GM12878 (cell line): ENCODE results near the gene ZNF646. TPM values are rescaled to one million over a fixed set of nuclear protein-coding genes. Genes with fewer than 3 reads are reported as not detected.

Source experiments
- ATAC-seq: fragments of 200-7000 bp; cut with Tn5 transposase; 3 replicates; pipeline ENCODE4 v1.9.1; 2020; ENCODE audit warnings: mild to moderate bottlenecking, moderate library complexity
- BruUV-seq: library from RNA; stranded (reverse); fragments of 400-500 nt; replicated peaks from 2 replicates; lab custom pipeline; 2021; lab: Mats Ljungman, UMichigan
- CTCF ChIA-PET: fragments of 300-600 bp; sonication (Branson Sonifier 250); formaldehyde crosslinking; extraction: SDS; loops from one replicate; lab custom pipeline; 2021; ENCODE audit warnings: inconsistent platforms; lab: Yijun Ruan, JAX
- POLR2A ChIA-PET: fragments of 350-600 bp; formaldehyde crosslinking; extraction: SDS; loops from one replicate; lab custom pipeline; 2021; ENCODE audit warnings: inconsistent platforms; lab: Charles Lee
- RAD21 ChIA-PET: fragments of 300-600 bp; sonication (Branson Sonifier 250); formaldehyde crosslinking; loops from one replicate; lab custom pipeline; 2023; ENCODE audit warnings: antibody characterized with exemption; ENCODE audit not compliant: unreplicated experiment; lab: Charles Lee
- SMC1A ChIA-PET: fragments of 300-600 bp; sonication (Branson Sonifier 250); formaldehyde crosslinking; loops from one replicate; lab custom pipeline; 2023; ENCODE audit not compliant: unreplicated experiment, uncharacterized antibody; lab: Charles Lee
- DNase-seq: peaks from one replicate; pipeline ENCODE4 v3.0.0-alpha.2; 2011; ENCODE audit warnings: low read depth, low spot score
- FAIRE-seq: peaks from 3 replicates; lab custom pipeline; 2011; peaks lifted over from hg19 to GRCh38; lab: Jason Lieb, UNC
- H2AFZ ChIP-seq: 2 replicates; pipeline ENCODE4 v1.6.0; 2011; ENCODE audit warnings: low read depth, low read length, control low read depth; ENCODE audit not compliant: control insufficient read depth
- H3K27ac ChIP-seq: 2 replicates; pipeline ENCODE4 v1.5.1; 2011; ENCODE audit warnings: control low read depth; ENCODE audit not compliant: control insufficient read depth, insufficient read depth
- H3K27me3 ChIP-seq, 2 experiments: replicated peaks in 1 of 2; 2 replicates each; pipeline versions ENCODE4 v1.6.0 to v1.6.1; 2011; ENCODE audit warnings: low read length in 1 of 2; ENCODE audit not compliant: control insufficient read depth in 2 of 2, insufficient read depth in 2 of 2
- H3K36me3 ChIP-seq, 2 experiments: 2 replicates each; pipeline ENCODE4 v1.5.1; 2011; ENCODE audit warnings: low read length in 1 of 2; ENCODE audit not compliant: control insufficient read depth in 2 of 2, insufficient read depth in 2 of 2
- H3K4me1 ChIP-seq: 2 replicates; pipeline ENCODE4 v1.6.1; 2011; ENCODE audit warnings: mild to moderate bottlenecking, low read length, moderate library complexity, mixed read lengths; ENCODE audit not compliant: control insufficient read depth, insufficient read depth
- H3K4me2 ChIP-seq: 2 replicates; pipeline ENCODE4 v1.6.0; 2011; ENCODE audit warnings: control low read depth; ENCODE audit not compliant: control insufficient read depth, insufficient read depth
- H3K4me3 ChIP-seq: fragments of 200-600 bp; sonication (generic); 2 replicates; pipeline ENCODE4 v1.5.1; 2016
- H3K79me2 ChIP-seq: 2 replicates; pipeline ENCODE4 v1.6.0; 2011; ENCODE audit warnings: low read length; ENCODE audit not compliant: control insufficient read depth, insufficient read depth
- H3K9ac ChIP-seq: 2 replicates; pipeline ENCODE4 v1.8.0; 2011; ENCODE audit warnings: low read length, control low read depth, mixed read lengths; ENCODE audit not compliant: control insufficient read depth, insufficient read depth
- H3K9me3 ChIP-seq: replicated peaks from 3 replicates; pipeline ENCODE4 v1.5.1; 2011; ENCODE audit warnings: mild to moderate bottlenecking, low read length; ENCODE audit not compliant: control insufficient read depth, insufficient read depth
- H4K20me1 ChIP-seq: 2 replicates; pipeline ENCODE4 v1.6.0; 2011; ENCODE audit not compliant: control insufficient read depth, insufficient read depth
- BHLHE40 ChIP-seq, 2 experiments: fragments of 450-650 bp in 1 of 2; IDR thresholded peaks; 2 replicates each; pipeline ENCODE4 v1.6.1; 2011 to 2017; ENCODE audit warnings: low read depth in 2 of 2, borderline replicate concordance in 1 of 2, improper control_type of control experiment in 1 of 2, low read length in 1 of 2, mild to moderate bottlenecking in 1 of 2
- DPF2 ChIP-seq: fragments of 450-650 bp; IDR thresholded peaks from 2 replicates; pipeline ENCODE4 v1.6.1; 2017; ENCODE audit warnings: mild to moderate bottlenecking
- MTA3 ChIP-seq: IDR thresholded peaks from 2 replicates; pipeline ENCODE4 v1.6.1; 2012; ENCODE audit warnings: low read length, inconsistent platforms, borderline replicate concordance
- NFYB ChIP-seq: IDR thresholded peaks from 2 replicates; pipeline ENCODE4 v1.6.1; 2011; ENCODE audit warnings: low read depth, mild to moderate bottlenecking, low read length, improper control_type of control experiment, moderate library complexity; ENCODE audit not compliant: insufficient read depth
- RUNX3 ChIP-seq: IDR thresholded peaks from 2 replicates; pipeline ENCODE4 v1.6.1; 2012; ENCODE audit warnings: low read length, inconsistent platforms
- ZNF24 ChIP-seq: fragments of 450-650 bp; IDR thresholded peaks from 2 replicates; pipeline ENCODE4 v1.6.1; 2017; ENCODE audit warnings: antibody characterized with exemption, mild to moderate bottlenecking
- WGBS: methylation state at CpG from one replicate; pipeline ENCODE4 v1.1.6; 2016; ENCODE audit warnings: low lambda C conversion rate; ENCODE audit not compliant: insufficient replicate concordance, insufficient coverage; ENCODE audit errors: missing lambda C conversion rate; 5-methylcytosine and 5-hydroxymethylcytosine counted together
- in situ Hi-C: fragments of 300-500 bp; cut with MboI; formaldehyde crosslinking; loops from 9 replicates; pipeline ENCODE4 v1.14.3; 2018; ENCODE audit warnings: mixed read lengths
- intact Hi-C: fragments of 100-400 bp; cut with micrococcal nuclease; formaldehyde crosslinking; loops from one replicate; pipeline ENCODE4 v1.14.2; 2022; ENCODE audit not compliant: unreplicated experiment
- polyA plus RNA-seq, 11 experiments: library from polyadenylated mRNA; depleted of rRNA in 4 of 11; unstranded in 6 of 11; stranded (reverse) in 5 of 11; fragments of >200 nt; fragmentation: Nextera tagmentation in 4 of 11; fragmentation: Illumina TruSeq in 1 of 11; extraction: Ambion mirVana in 4 of 11; extraction: Trizol in 1 of 11; gene quantifications; 1 replicate in 1 of 11; 2 replicates in 10 of 11; pipeline versions ENCODE4 v1.2.1 to v1.2.3, GENCODE V29; 2011 to 2016; ENCODE audit warnings: inconsistent platforms in 2 of 11, missing spikeins in 2 of 11, low read depth in 1 of 11
- total RNA-seq, 4 experiments: library from RNA; depleted of rRNA in 3 of 4; stranded (reverse); fragments of >200 nt in 3 of 4; fragmentation: Illumina TruSeq in 1 of 4; extraction: Trizol in 1 of 4; gene quantifications; 2 replicates each; pipeline versions ENCODE4 v1.2.1 to v1.2.3, GENCODE V29; 2013 to 2021
- TF ChIP-seq, protein P1 (sequence below): fragments of 450-650 bp; IDR thresholded peaks from 2 replicates; pipeline ENCODE4 v1.6.1; 2017; ENCODE audit warnings: mild to moderate bottlenecking
- TF ChIP-seq, protein P2 (sequence below): IDR thresholded peaks from 2 replicates; pipeline ENCODE4 v1.6.1; 2011; ENCODE audit warnings: borderline replicate concordance, low read depth, mild to moderate bottlenecking, moderate library complexity, low read length; ENCODE audit not compliant: insufficient read depth, poor library complexity, severe bottlenecking
- TF ChIP-seq, protein P3 (sequence below): fragments of 150-350 bp; IDR thresholded peaks from 2 replicates; pipeline ENCODE4 v1.6.1; 2016; ENCODE audit warnings: low read depth, low read length

Gene ZNF646
- total and polyA plus RNA-seq, 10 of the 15 experiments (the other 5 are each of a cell fraction or from before 2014, with no cell fraction given), result 0.10 to 21.8 (median 6.4) TPM

DNA sequence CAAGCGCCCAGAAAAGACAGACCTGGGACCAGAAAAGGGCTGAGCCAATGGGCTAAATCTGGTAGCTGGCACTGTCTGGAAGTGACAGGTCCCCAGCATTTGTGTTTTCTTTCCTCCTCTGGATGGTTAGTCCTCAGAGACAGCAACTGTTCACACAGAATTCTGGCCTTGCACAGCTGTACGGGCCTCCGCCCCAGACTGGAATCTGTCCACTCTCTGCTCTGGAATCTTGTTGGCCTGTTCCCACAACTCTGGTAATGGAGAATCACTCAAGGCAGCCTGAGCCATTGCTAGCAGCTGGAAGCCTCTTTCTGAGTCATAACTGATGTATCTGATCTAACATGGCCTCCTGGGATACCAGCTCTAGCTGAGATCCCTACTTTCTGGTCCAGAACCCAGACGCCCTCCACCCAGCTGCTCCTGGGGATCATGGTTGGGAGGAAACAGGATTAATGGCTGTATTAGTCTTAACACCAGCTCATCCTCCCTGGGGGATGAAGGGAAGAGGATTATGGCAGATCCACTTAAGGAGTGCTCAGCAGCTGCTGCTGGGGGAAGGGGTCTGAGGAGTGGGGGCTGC, 9.2 kb upstream of the ZNF646 start:
- Histone ChIP-seq H3K27ac (no peak overlapping the region), H3K4me2 (no peak overlapping the region), H3K36me3 (peaks cover 11 to 23% of the 10 kb centered on the region in 2 experiments), H2AFZ (no peak overlapping the region), H3K9me3 (no peaks in the 10 kb centered on the region), H3K79me2 (peaks cover 13% of the 10 kb centered on the region), H3K9ac (no peak overlapping the region), H3K4me1 (no peaks in the 10 kb centered on the region), H3K27me3 (no peaks in the 10 kb centered on the region), H3K4me3 (no peak overlapping the region), H4K20me1 (no peaks in the 10 kb centered on the region)
- DNase-seq (no peak), ATAC-seq (no peak), FAIRE-seq (no peak)
- no TSS peak for BruUV-seq
- ChIA-PET CTCF (no interaction called here), SMC1A (no interaction called here), POLR2A (interaction anchor here (0.6 to 1.3 kb wide), 2 partner anchors 9 to 15 kb away, joined by 3 to 4 read pairs; partner anchors contain the start of genes ZNF646 and ZNF668), RAD21 (no interaction called here)
- 82% methylated on average over 4 of the region's 4 CpGs for whole genome bisulfite sequencing
- intact Hi-C loops (no loop called here), in situ Hi-C loops (no loop called here)
- TF ChIP-seq, protein P1, sequence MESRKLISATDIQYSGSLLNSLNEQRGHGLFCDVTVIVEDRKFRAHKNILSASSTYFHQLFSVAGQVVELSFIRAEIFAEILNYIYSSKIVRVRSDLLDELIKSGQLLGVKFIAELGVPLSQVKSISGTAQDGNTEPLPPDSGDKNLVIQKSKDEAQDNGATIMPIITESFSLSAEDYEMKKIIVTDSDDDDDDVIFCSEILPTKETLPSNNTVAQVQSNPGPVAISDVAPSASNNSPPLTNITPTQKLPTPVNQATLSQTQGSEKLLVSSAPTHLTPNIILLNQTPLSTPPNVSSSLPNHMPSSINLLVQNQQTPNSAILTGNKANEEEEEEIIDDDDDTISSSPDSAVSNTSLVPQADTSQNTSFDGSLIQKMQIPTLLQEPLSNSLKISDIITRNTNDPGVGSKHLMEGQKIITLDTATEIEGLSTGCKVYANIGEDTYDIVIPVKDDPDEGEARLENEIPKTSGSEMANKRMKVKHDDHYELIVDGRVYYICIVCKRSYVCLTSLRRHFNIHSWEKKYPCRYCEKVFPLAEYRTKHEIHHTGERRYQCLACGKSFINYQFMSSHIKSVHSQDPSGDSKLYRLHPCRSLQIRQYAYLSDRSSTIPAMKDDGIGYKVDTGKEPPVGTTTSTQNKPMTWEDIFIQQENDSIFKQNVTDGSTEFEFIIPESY, result no peak
- TF ChIP-seq NFYB, result 0 out of 2 replicates have a peak, but pooled peaks have one; percentile 10

DNA sequence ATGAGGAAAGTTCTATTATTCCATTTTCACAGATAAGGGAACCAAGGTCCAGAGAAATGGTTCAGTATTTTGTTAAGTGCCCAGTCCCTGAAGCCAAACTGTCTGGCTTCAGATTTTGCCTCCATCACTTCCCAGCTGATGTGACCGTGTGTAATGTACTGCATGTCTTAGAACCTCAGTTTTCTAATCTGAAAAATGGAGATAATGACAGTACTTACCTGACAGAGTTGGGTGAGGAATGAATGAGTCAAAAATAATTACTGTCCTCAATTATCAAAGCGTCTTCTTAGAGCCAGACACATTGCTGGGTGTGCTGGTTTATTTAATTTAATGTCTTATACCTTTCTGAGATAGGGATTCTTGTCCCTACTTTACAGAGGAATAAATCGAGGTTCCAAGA, 6.9 kb upstream of the ZNF646 start:
- no TSS peak for BruUV-seq
- ATAC-seq (no peak), DNase-seq (no peak), FAIRE-seq (no peak)
- Histone ChIP-seq H3K9me3 (no peaks in the 10 kb centered on the region), H3K27ac (no peak overlapping the region), H3K79me2 (peaks cover 29% of the 10 kb centered on the region), H3K36me3 (peaks cover 8% of the 10 kb centered on the region in 2 experiments; a peak in 3 of 4 replicates), H3K27me3 (no peaks in the 10 kb centered on the region), H3K9ac (no peak overlapping the region), H3K4me3 (no peak overlapping the region), H3K4me2 (no peak overlapping the region), H2AFZ (no peak overlapping the region), H3K4me1 (peaks cover 3% of the 10 kb centered on the region; the same call in 1 of the 2 replicates), H4K20me1 (no peaks in the 10 kb centered on the region)
- intact Hi-C loops, result no loop called here
- WGBS, result 95% methylated on average over 3 of the region's 3 CpGs
- in situ Hi-C loops, result no loop called here
- ChIA-PET SMC1A (interaction anchor here (0.6 to 0.9 kb wide), 2 partner anchors 21 to 52 kb away, joined by 3 read pairs; no protein-coding TSS in a partner anchor), CTCF (interaction anchor here (1.6 to 3.2 kb wide), 3 partner anchors 8 to 83 kb away, joined by 6 to 13 read pairs (median 8); partner anchors contain the start of gene HSD3B7), RAD21 (no interaction called here), POLR2A (interaction anchor here (1.0 to 1.3 kb wide), 2 partner anchors 44 to 118 kb away, joined by 3 read pairs; no protein-coding TSS in a partner anchor)
- TF ChIP-seq BHLHE40 (IDR thresholded peaks at IDR 0.05; ENCODE audit: borderline replicate concordance in 1 of 2, low read depth in 2 of 2, low read length in 1 of 2) (no peak), RUNX3 (no peak), MTA3 (no peak), ZNF24 (no peak), DPF2 (no peak)
- TF ChIP-seq, protein P2, sequence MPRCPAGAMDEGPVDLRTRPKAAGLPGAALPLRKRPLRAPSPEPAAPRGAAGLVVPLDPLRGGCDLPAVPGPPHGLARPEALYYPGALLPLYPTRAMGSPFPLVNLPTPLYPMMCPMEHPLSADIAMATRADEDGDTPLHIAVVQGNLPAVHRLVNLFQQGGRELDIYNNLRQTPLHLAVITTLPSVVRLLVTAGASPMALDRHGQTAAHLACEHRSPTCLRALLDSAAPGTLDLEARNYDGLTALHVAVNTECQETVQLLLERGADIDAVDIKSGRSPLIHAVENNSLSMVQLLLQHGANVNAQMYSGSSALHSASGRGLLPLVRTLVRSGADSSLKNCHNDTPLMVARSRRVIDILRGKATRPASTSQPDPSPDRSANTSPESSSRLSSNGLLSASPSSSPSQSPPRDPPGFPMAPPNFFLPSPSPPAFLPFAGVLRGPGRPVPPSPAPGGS, result no peak
- TF ChIP-seq, protein P3, sequence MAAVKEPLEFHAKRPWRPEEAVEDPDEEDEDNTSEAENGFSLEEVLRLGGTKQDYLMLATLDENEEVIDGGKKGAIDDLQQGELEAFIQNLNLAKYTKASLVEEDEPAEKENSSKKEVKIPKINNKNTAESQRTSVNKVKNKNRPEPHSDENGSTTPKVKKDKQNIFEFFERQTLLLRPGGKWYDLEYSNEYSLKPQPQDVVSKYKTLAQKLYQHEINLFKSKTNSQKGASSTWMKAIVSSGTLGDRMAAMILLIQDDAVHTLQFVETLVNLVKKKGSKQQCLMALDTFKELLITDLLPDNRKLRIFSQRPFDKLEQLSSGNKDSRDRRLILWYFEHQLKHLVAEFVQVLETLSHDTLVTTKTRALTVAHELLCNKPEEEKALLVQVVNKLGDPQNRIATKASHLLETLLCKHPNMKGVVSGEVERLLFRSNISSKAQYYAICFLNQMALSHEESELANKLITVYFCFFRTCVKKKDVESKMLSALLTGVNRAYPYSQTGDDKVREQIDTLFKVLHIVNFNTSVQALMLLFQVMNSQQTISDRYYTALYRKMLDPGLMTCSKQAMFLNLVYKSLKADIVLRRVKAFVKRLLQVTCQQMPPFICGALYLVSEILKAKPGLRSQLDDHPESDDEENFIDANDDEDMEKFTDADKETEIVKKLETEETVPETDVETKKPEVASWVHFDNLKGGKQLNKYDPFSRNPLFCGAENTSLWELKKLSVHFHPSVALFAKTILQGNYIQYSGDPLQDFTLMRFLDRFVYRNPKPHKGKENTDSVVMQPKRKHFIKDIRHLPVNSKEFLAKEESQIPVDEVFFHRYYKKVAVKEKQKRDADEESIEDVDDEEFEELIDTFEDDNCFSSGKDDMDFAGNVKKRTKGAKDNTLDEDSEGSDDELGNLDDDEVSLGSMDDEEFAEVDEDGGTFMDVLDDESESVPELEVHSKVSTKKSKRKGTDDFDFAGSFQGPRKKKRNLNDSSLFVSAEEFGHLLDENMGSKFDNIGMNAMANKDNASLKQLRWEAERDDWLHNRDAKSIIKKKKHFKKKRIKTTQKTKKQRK, result no peak
